NB4 (cell line): ENCODE measurements around the gene LYST.

ENCODE experiments used
- POLR2A ChIP-seq: IDR thresholded peaks from 2 replicates; pipeline ENCODE4 v1.6.1; 2011; ENCODE audit warnings: mild to moderate bottlenecking; ENCODE audit not compliant: insufficient read length; ENCODE audit errors: extremely low read depth
- TF ChIP-seq, protein P1 (sequence below): IDR thresholded peaks from 2 replicates; pipeline ENCODE4 v1.6.1; 2011; ENCODE audit warnings: low read depth, low read length
- TF ChIP-seq, protein P2 (sequence below): IDR thresholded peaks from one replicate; pipeline ENCODE4 v1.5.1; 2012; ENCODE audit warnings: low read depth, low read length

- TF ChIP-seq POLR2A, result no peak
- TF ChIP-seq, protein P1, sequence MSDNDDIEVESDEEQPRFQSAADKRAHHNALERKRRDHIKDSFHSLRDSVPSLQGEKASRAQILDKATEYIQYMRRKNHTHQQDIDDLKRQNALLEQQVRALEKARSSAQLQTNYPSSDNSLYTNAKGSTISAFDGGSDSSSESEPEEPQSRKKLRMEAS, result no peak
- TF ChIP-seq, protein P2, sequence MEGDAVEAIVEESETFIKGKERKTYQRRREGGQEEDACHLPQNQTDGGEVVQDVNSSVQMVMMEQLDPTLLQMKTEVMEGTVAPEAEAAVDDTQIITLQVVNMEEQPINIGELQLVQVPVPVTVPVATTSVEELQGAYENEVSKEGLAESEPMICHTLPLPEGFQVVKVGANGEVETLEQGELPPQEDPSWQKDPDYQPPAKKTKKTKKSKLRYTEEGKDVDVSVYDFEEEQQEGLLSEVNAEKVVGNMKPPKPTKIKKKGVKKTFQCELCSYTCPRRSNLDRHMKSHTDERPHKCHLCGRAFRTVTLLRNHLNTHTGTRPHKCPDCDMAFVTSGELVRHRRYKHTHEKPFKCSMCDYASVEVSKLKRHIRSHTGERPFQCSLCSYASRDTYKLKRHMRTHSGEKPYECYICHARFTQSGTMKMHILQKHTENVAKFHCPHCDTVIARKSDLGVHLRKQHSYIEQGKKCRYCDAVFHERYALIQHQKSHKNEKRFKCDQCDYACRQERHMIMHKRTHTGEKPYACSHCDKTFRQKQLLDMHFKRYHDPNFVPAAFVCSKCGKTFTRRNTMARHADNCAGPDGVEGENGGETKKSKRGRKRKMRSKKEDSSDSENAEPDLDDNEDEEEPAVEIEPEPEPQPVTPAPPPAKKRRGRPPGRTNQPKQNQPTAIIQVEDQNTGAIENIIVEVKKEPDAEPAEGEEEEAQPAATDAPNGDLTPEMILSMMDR, result no peak
Observed at GRCh38 chr1:235670157-235670776, 196.4 kb downstream of the LYST start.
